Loucy (cell line): Measurements from ENCODE around the gene TRIM34.

Source experiments
- H2AFZ ChIP-seq: fragments of 200-600 bp; sonication (generic); 2 replicates; pipeline ENCODE4 v1.6.0; 2016; ENCODE audit warnings: antibody characterized with exemption, mild to moderate bottlenecking, low read length, moderate library complexity
- H3F3A ChIP-seq: fragments of 200-600 bp; 2 replicates; pipeline ENCODE4 v1.6.0; 2016; ENCODE audit warnings: antibody characterized with exemption, low read depth, mild to moderate bottlenecking
- H3K27me3 ChIP-seq: fragments of 200-600 bp; sonication (generic); 2 replicates; pipeline ENCODE4 v1.6.1; 2014; ENCODE audit warnings: low read length, mild to moderate bottlenecking; ENCODE audit not compliant: insufficient read depth, poor library complexity, severe bottlenecking
- H3K36me3 ChIP-seq: fragments of 200-600 bp; sonication (generic); 2 replicates; pipeline ENCODE4 v1.6.1; 2016; ENCODE audit warnings: low read length; ENCODE audit not compliant: insufficient read depth
- H3K4me1 ChIP-seq: fragments of 200-600 bp; sonication (generic); 2 replicates; pipeline ENCODE4 v1.5.1; 2014; ENCODE audit warnings: low read length, mild to moderate bottlenecking; ENCODE audit not compliant: insufficient read depth, poor library complexity, severe bottlenecking
- H3K4me2 ChIP-seq: fragments of 200-600 bp; sonication (generic); 2 replicates; pipeline ENCODE4 v1.6.0; 2014; ENCODE audit warnings: antibody characterized with exemption, low read length, low read depth, mild to moderate bottlenecking; ENCODE audit not compliant: poor library complexity, severe bottlenecking
- H3K4me3 ChIP-seq: fragments of 200-600 bp; sonication (generic); 2 replicates; pipeline ENCODE4 v1.5.1; 2014; ENCODE audit warnings: low read length, mild to moderate bottlenecking, mixed read lengths; ENCODE audit not compliant: poor library complexity, severe bottlenecking
- H3K79me2 ChIP-seq: fragments of 200-600 bp; sonication (generic); 2 replicates; pipeline ENCODE4 v1.6.1; 2014; ENCODE audit warnings: low read length; ENCODE audit not compliant: insufficient read depth
- H3K9ac ChIP-seq: fragments of 200-600 bp; sonication (generic); 2 replicates; pipeline ENCODE4 v1.6.0; 2014; ENCODE audit warnings: mild to moderate bottlenecking, low read depth, low read length, moderate library complexity; ENCODE audit not compliant: poor library complexity, severe bottlenecking
- H3K9me2 ChIP-seq: fragments of 200-600 bp; sonication (generic); replicated peaks from 2 replicates; pipeline ENCODE4 v1.6.1; 2016; ENCODE audit warnings: low read depth, low read length, mixed read lengths
- H3K9me3 ChIP-seq: fragments of 200-600 bp; sonication (generic); 2 replicates; pipeline ENCODE4 v1.6.1; 2014; ENCODE audit warnings: mild to moderate bottlenecking, antibody characterized with exemption, low read length, low read depth; ENCODE audit not compliant: insufficient read depth
- H4K20me1 ChIP-seq: fragments of 200-600 bp; sonication (generic); 2 replicates; pipeline ENCODE4 v1.6.0; 2014; ENCODE audit warnings: antibody characterized with exemption, low read length, mild to moderate bottlenecking; ENCODE audit not compliant: insufficient read depth, poor library complexity, severe bottlenecking
- CTCF ChIP-seq: fragments of 200-600 bp; sonication (generic); conservative IDR thresholded peaks from 2 replicates; pipeline ENCODE4 v1.5.1; 2014; ENCODE audit warnings: mild to moderate bottlenecking, antibody characterized with exemption, low read length
- EZH2phosphoT487 ChIP-seq: fragments of 200-600 bp; IDR thresholded peaks from 2 replicates; pipeline ENCODE4 v1.6.1; 2018; ENCODE audit warnings: antibody characterized with exemption, mild to moderate bottlenecking, moderate library complexity, borderline replicate concordance

Gene TRIM34

GRCh38 chr11:5624489-5625279, at the start of gene TRIM34:
TSS of gene TRIM34 (plus strand) at chr11:5625001. CDS start at chr11:5632332, 7,331 bp downstream.
- TF ChIP-seq EZH2phosphoT487 (no peak), CTCF (no peak)
- H3K9me3 ChIP-seq, result no peaks in the 10 kb centered on the region
- H3F3A ChIP-seq, result no peaks in the 10 kb centered on the region
- H3K79me2 ChIP-seq, result 0 out of 2 replicates have a peak, but pooled peaks cover 5% of the 10 kb centered on the region
- no peaks in the 10 kb centered on the region for H4K20me1 ChIP-seq
- no peaks in the 10 kb centered on the region for H3K36me3 ChIP-seq
- peaks cover 29% of the 10 kb centered on the region for H3K4me1 ChIP-seq
- H3K9me2 ChIP-seq, result no peaks in the 10 kb centered on the region
- H2AFZ ChIP-seq, result peak within 1 kb of the TSS; percentile 86
- H3K9ac ChIP-seq, result peak within 1 kb of the TSS; percentile 79
- H3K4me2 ChIP-seq, result peak within 1 kb of the TSS; percentile 87
- H3K4me3 ChIP-seq, result peak within 1 kb of the TSS; percentile 85
- H3K27me3 ChIP-seq, result no peaks in the 10 kb centered on the region

- H3K79me2 ChIP-seq, result no peaks in the 10 kb centered on the region
- no peak overlapping the region for H3K9ac ChIP-seq
- H3K9me2 ChIP-seq, result no peaks in the 10 kb centered on the region
- H3K4me1 ChIP-seq, result no peaks in the 10 kb centered on the region
- H3K4me3 ChIP-seq, result no peak overlapping the region
- no peaks in the 10 kb centered on the region for H3K27me3 ChIP-seq
- TF ChIP-seq EZH2phosphoT487 (no peak), CTCF (no peak)
- no peak overlapping the region for H2AFZ ChIP-seq
- no peak overlapping the region for H3K4me2 ChIP-seq
- no peaks in the 10 kb centered on the region for H3F3A ChIP-seq
- no peaks in the 10 kb centered on the region for H3K36me3 ChIP-seq
- H3K9me3 ChIP-seq, result no peaks in the 10 kb centered on the region
- no peaks in the 10 kb centered on the region for H4K20me1 ChIP-seq
These were observed 49.6 kb upstream of the TRIM34 start for GRCh38 chr11:5575152-5575551.

GRCh38 chr11:5577101-5577500, 47.7 kb upstream of the TRIM34 start:
- Histone ChIP-seq H3K79me2 (no peaks in the 10 kb centered on the region), H4K20me1 (no peaks in the 10 kb centered on the region), H3F3A (no peaks in the 10 kb centered on the region), H2AFZ (no peak overlapping the region), H3K9ac (no peak overlapping the region), H3K9me3 (no peaks in the 10 kb centered on the region), H3K27me3 (no peaks in the 10 kb centered on the region), H3K4me1 (no peaks in the 10 kb centered on the region), H3K4me3 (no peak overlapping the region), H3K9me2 (no peaks in the 10 kb centered on the region), H3K4me2 (no peak overlapping the region), H3K36me3 (no peaks in the 10 kb centered on the region)
- TF ChIP-seq CTCF, result no peak
